H1 (cell line): ENCODE results near the gene CAMK2D. TPM values are rescaled to one million over a fixed set of nuclear protein-coding genes. Genes with fewer than 3 reads are reported as not detected.

Source experiments
- KDM4A ChIP-seq: IDR thresholded peaks from one replicate; pipeline ENCODE4 v1.7.1; 2012; ENCODE audit warnings: low read depth, mild to moderate bottlenecking, moderate library complexity, low read length, inconsistent platforms; ENCODE audit not compliant: severe bottlenecking
- MAX ChIP-seq: IDR thresholded peaks from 2 replicates; pipeline ENCODE4 v1.6.1; 2012; ENCODE audit warnings: inconsistent platforms
- RNF2 ChIP-seq: fragments of 200-900, 300-1000 bp; sonication (generic); IDR thresholded peaks from 2 replicates; pipeline ENCODE4 v1.7.1; 2016; ENCODE audit warnings: borderline replicate concordance, low read depth, mild to moderate bottlenecking, antibody characterized with exemption, low read length; ENCODE audit not compliant: poor library complexity, severe bottlenecking; ENCODE audit errors: missing control alignments
- SP1 ChIP-seq: IDR thresholded peaks from 2 replicates; pipeline ENCODE4 v1.6.1; 2011; ENCODE audit warnings: low read depth, low read length
- TAF1 ChIP-seq: IDR thresholded peaks from 2 replicates; pipeline ENCODE4 v1.6.1; 2011; ENCODE audit warnings: mild to moderate bottlenecking, low read depth, low read length
- polyA plus RNA-seq, 7 experiments: library from polyadenylated mRNA; depleted of rRNA in 3 of 7; stranded (reverse) in 5 of 7; unstranded in 2 of 7; fragments of >200 nt in 5 of 7; fragments of 200-250 nt in 2 of 7; gene quantifications; 1 replicate in 5 of 7; 2 replicates in 1 of 7; 4 replicates in 1 of 7; pipeline versions ENCODE4 v1.2.1 to v1.2.3, GENCODE V29; 2011 to 2013; ENCODE audit warnings: missing spikeins in 2 of 7, mixed read lengths in 2 of 7
- total RNA-seq: library from RNA; stranded (reverse); fragmentation: NEBNext Ultra II Directional; extraction: Animal tissue kit (Norgen Biotek cat#: 25700); gene quantifications from 2 replicates; pipeline ENCODE4 v1.2.1, GENCODE V29; 2021

Gene CAMK2D
- total and polyA plus RNA-seq, 2 of the 8 experiments (the other 6 are each of a cell fraction or from before 2014, with no cell fraction given) = 3.2 to 7.0 TPM

- TF ChIP-seq SP1 (no peak), MAX (no peak), TAF1 (no peak), RNF2 (no peak), KDM4A (no peak)
These were observed 287.5 kb downstream of the CAMK2D start (continued) for GRCh38 chr4:113474017-113474416.
